ENCODE measurements around the gene B4GALNT4. TPM values are rescaled to one million over a fixed set of nuclear protein-coding genes. Genes with fewer than 3 reads are reported as not detected.

The B4GALNT4 gene
- total RNA-seq, 6 experiments from 2014 or later, result 0.05 to 0.07 TPM; not detected in 4

DNA sequence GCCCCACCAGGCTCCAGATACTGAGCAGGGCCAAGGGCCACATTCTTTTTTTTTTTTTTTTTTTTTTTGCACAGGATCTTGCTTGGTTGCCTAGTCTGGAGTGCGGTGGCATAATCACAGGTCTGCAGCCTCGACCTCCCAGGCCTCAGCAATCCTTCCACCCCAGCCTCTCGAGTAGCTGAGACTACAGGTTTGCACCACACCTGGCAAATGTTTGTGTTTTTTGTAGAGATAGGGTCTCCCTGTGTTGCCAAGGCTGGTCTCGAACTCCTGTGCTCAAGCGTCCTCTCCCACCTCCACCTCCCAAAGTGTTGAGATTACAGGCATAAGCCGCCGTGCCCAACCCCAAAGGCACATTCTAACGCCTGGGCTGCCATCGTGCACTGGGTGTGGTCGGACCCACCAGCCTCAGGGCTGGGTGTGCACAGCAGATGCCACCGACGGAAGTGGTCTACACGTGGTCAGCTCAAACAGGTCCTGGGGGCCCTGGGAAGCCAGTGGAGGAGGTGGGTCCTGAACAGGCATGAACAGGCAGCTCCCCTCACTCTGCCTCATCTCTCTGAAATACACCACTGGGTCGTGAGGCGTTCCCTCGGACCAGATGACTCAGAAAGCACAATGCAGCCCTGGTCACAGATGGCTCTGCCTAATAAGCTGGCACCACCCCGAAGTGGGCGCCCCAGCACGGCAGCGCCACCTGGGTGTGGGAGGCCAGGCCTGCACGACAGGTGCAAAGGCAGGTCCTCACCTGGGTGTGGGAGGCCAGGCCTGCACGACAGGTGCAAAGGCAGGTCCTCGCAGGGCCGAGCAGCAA lies 5.1 kb upstream of the B4GALNT4 start:
- Histone ChIP-seq H3K27me3 (peaks cover 0 to 7% of the 10 kb centered on the region in 2 donors), H3K36me3 (no peaks in the 10 kb centered on the region), H3K4me3 (no peak overlapping the region), H3K4me1 (no peaks in the 10 kb centered on the region), H3K9me3 (no peaks in the 10 kb centered on the region), H3K27ac (no peak overlapping the region)
- intact Hi-C loops (cut with DNase I), result loop anchor here in 1 of 2 donors (10.0 kb wide), 2 partner anchors 59 to 109 kb away; partner anchors contain the start of gene IFITM2
- ATAC-seq (peak; percentile 53 to 81 (median 74)), DNase-seq (peak in 2 of 3 donors; percentile 33 to 52)
- 78% methylated on average over 7 of the region's 24 CpGs for WGBS (ENCODE audit: insufficient coverage, low coverage, low lambda C conversion rate, missing lambda C conversion rate)
- TF ChIP-seq POLR2A (IDR thresholded peaks at IDR 0.05), result no peak
- TF ChIP-seq, protein P1, sequence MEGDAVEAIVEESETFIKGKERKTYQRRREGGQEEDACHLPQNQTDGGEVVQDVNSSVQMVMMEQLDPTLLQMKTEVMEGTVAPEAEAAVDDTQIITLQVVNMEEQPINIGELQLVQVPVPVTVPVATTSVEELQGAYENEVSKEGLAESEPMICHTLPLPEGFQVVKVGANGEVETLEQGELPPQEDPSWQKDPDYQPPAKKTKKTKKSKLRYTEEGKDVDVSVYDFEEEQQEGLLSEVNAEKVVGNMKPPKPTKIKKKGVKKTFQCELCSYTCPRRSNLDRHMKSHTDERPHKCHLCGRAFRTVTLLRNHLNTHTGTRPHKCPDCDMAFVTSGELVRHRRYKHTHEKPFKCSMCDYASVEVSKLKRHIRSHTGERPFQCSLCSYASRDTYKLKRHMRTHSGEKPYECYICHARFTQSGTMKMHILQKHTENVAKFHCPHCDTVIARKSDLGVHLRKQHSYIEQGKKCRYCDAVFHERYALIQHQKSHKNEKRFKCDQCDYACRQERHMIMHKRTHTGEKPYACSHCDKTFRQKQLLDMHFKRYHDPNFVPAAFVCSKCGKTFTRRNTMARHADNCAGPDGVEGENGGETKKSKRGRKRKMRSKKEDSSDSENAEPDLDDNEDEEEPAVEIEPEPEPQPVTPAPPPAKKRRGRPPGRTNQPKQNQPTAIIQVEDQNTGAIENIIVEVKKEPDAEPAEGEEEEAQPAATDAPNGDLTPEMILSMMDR (IDR thresholded peaks at IDR 0.05), result peak; percentile 25 to 60 (median 36)

DNA sequence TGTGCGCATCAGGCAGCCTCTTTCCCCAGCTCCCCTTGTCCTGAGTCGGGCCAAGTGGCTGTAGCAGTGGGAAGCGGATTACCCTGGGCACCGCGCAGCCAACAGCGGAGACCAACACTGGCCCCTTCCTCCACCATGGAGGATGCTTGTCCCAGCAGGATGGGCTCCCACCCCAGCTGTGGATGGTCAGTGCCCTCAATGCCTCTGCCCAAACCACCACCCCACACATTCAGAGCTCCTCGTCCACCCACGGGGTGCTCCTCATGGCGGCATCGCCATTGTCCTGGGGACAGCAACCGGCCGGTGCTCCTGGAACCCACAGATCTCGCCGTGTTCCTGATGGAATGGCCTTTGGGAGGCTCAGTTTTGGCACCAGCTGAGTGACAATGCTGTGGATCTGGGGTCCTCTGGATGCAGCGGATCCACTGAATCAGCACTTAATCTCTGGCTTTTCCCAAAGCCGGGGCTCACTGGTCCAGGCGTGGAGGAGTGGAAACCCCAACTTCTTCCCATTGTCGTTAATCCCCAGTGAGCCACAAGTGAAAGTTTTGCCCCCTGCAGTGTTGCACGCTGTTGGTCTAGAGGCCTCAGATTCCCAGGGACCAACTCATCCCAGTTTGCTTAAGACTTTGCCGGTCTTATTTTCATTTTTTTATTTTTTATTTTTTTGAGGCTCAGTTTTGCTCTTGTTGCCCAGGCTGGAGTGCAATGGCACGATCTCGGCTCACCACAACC lies 4.1 kb upstream of the B4GALNT4 start:
- DNase-seq, result peak in 1 of 3 donors; percentile 9
- no peaks in the 10 kb centered on the region for H3K36me3 ChIP-seq
- no peak overlapping the region for H3K27ac ChIP-seq
- H3K27me3 ChIP-seq, result peaks cover 0 to 9% of the 10 kb centered on the region in 2 donors
- 71% methylated on average over 8 of the region's 22 CpGs for WGBS (ENCODE audit: insufficient coverage, low coverage, low lambda C conversion rate, missing lambda C conversion rate)
- no peak overlapping the region for H3K4me3 ChIP-seq
- no peak for TF ChIP-seq POLR2A (IDR thresholded peaks at IDR 0.05)
- TF ChIP-seq, protein P1 (IDR thresholded peaks at IDR 0.05), result no peak
- no peak for ATAC-seq
- no peaks in the 10 kb centered on the region for H3K4me1 ChIP-seq
- intact Hi-C loops (cut with DNase I), result loop anchor here (5.0 to 10.0 kb wide), 3 partner anchors 60 to 110 kb away; partner anchors contain the start of gene IFITM2 (in 1 of the 2)
- H3K9me3 ChIP-seq, result no peaks in the 10 kb centered on the region

DNA sequence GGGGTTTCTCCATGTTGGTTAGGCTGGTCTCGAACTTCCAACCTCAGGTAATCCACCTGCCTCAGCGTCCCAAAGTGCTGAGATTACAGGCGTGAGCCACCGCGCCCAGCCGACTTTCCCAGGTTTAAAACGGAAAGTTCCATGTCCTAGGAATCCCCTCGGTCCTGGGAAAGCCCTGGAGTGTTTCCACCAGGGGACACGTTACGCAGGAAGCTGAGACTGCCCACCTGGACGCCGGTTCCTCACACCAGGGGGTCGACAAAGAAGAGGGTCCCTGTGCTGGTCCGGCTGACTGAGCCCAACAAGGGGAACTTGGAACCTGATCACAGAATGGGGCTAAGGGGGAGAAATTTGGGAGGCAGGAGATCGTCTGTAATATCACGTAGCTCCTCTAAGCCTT lies 3.5 kb upstream of the B4GALNT4 start:
- Histone ChIP-seq H3K27me3 (peaks cover 0 to 10% of the 10 kb centered on the region in 2 donors), H3K27ac (no peak overlapping the region), H3K4me3 (no peak overlapping the region), H3K4me1 (no peaks in the 10 kb centered on the region), H3K36me3 (no peaks in the 10 kb centered on the region), H3K9me3 (no peaks in the 10 kb centered on the region)
- ATAC-seq (no peak), DNase-seq (peak in 1 of 3 donors; percentile 8)
- WGBS (ENCODE audit: insufficient coverage, low coverage, low lambda C conversion rate, missing lambda C conversion rate), result 42% methylated on average over 11 of the region's 16 CpGs
- no peak for TF ChIP-seq POLR2A (IDR thresholded peaks at IDR 0.05)
- TF ChIP-seq, protein P1 (IDR thresholded peaks at IDR 0.05), result no peak
- intact Hi-C loops (cut with DNase I), result loop anchor here (5.0 to 10.0 kb wide), 3 partner anchors 61 to 111 kb away; partner anchors contain the start of gene IFITM2 (in 1 of the 2)

DNA sequence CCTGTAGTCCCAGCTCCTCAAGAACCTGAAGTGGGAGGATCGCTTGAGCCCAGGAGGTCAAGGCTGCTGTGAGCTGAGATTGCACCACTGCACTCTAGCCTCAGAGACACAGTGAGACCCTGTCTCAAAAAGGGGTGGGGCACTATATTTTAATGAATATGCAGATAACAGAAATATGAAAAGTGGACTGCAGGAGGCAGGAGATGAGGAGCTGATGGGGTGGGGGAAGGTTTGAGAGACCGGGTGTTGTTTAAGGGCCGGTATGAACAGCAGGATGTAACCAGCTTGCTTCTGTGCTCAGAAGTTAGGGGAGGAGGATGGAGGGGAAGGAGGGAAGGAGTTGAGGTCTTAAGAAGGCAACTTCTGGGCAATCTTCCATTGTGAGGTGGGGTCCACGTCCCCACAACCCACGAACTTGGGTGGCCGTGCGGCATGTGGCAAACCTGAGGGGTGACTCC lies 1.3 kb upstream of the B4GALNT4 start:
- no peak for ATAC-seq
- Histone ChIP-seq H3K4me1 (no peaks in the 10 kb centered on the region), H3K4me3 (no peak overlapping the region), H3K27me3 (peaks cover 0 to 10% of the 10 kb centered on the region in 2 donors), H3K36me3 (no peaks in the 10 kb centered on the region), H3K27ac (no peak overlapping the region), H3K9me3 (no peaks in the 10 kb centered on the region)
- 17% methylated on average over 3 of the region's 7 CpGs for WGBS (ENCODE audit: insufficient coverage, low coverage, low lambda C conversion rate, missing lambda C conversion rate)
- intact Hi-C loops (cut with DNase I), result loop anchor here (5.0 to 10.0 kb wide), 3 partner anchors 63 to 113 kb away; partner anchors contain the start of gene IFITM2 (in 1 of the 2)
- TF ChIP-seq, protein P1 (IDR thresholded peaks at IDR 0.05), result no peak
- TF ChIP-seq POLR2A (IDR thresholded peaks at IDR 0.05), result no peak
- DNase-seq, result no peak
